Thyroid gland (tissue), 4 donors: ENCODE measurements around the gene JAG1. TPM values are rescaled to one million over a fixed set of nuclear protein-coding genes. Genes with fewer than 3 reads are reported as not detected.

Experiments used
- DNase-seq, 2 donors: peaks; one replicate each; pipeline ENCODE4 v3.0.0-alpha.2; 2019
- H3K27ac ChIP-seq, 3 donors: fragments of 200-600 bp; sonication (generic); 1 replicate in 2 of 3; 2 replicates in 1 of 3; pipeline ENCODE4 v1.5.1; 2016 to 2019; ENCODE audit warnings: mild to moderate bottlenecking in 1 of 3, moderate library complexity in 1 of 3
- H3K27me3 ChIP-seq: fragments of 200-600 bp; sonication (generic); one replicate; pipeline ENCODE4 v1.5.1; 2019
- H3K36me3 ChIP-seq, 2 donors: fragments of 200-600 bp; sonication (generic); one replicate each; pipeline ENCODE4 v1.5.1; 2016 to 2019
- H3K4me1 ChIP-seq, 2 donors: fragments of 200-600 bp; sonication (generic); one replicate each; pipeline ENCODE4 v1.5.1; 2017 to 2019
- H3K4me3 ChIP-seq, 3 donors: fragments of 200-600 bp; sonication (generic); replicated peaks in 1 of 3; 1 replicate in 2 of 3; 2 replicates in 1 of 3; pipeline ENCODE4 v1.5.1; 2016; ENCODE audit warnings: mild to moderate bottlenecking in 1 of 3
- H3K9me3 ChIP-seq: fragments of 200-600 bp; sonication (generic); one replicate; pipeline ENCODE4 v1.5.1; 2017
- POLR2A ChIP-seq, 2 donors: fragments of 450-650 bp; IDR thresholded peaks; one replicate each; pipeline ENCODE4 v1.6.1; 2017; ENCODE audit warnings: antibody characterized with exemption in 2 of 2, mild to moderate bottlenecking in 2 of 2, moderate library complexity in 1 of 2
- WGBS, 2 donors: methylation state at CpG; one replicate each; pipeline ENCODE4 v1.1.5; 2017; 5-methylcytosine and 5-hydroxymethylcytosine counted together
- intact Hi-C: fragments of 100-400 bp; cut with DNase I; formaldehyde crosslinking; loops from one replicate; pipeline ENCODE4 v1.15.1; 2023
- total RNA-seq, 4 donors: library from RNA; depleted of rRNA; stranded (reverse); fragments of >200 nt; gene quantifications; one replicate each; pipeline ENCODE4 v1.2.3, GENCODE V29; 2016
- TF ChIP-seq, protein P1 (sequence below), 6 experiments: fragments of 200-600 bp in 3 of 6; fragments of 450-650 bp in 3 of 6; sonication (generic) in 3 of 6; IDR thresholded peaks; one replicate each; pipeline ENCODE4 v1.5.1; 2016 to 2019; ENCODE audit warnings: antibody characterized with exemption in 6 of 6, mild to moderate bottlenecking in 2 of 6, inconsistent platforms in 1 of 6, moderate library complexity in 1 of 6

Gene JAG1
- total RNA-seq, 4 donors from 2014 or later: 41.2 to 67.9 (median 46.2) TPM

DNA sequence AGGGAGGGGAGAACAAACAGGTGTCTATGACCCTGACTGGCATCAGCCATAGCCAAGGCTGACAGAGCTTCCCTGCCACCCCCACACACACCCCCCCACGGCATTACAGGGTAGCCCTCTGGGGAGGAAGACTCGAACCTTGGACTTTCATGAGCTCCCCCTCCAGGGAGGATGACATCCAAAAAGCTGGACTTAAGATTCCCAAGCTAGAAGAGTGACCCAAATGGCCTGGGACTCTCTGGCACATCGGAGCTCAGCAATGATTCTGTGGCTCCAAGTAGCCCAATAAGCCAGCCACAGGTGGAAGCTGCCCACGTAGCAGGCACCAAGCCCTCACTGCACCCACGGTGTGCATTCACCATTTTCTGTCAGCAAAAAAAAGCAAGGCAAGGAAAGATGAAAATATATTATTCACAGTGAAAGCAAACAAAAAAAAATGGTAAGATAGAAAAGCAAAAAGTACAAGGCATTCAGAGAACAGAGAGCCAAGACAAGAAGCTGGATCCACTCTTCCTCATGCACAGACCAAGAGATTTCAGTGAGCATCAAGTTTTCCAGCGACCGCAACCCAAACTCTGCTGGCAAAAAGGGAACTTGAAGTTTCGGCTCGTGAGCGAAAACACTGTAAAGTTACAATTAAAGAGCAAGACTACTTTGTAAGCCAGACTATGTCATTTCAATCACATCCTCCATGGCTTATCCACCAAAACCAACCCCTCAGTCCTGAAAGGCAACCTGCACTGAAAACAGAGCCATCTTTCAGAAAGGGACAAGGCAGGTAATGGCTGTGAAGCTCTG is 10.9 kb downstream of the JAG1 start:
- peak overlapping the region in 2 of 3 donors; percentile 86 to 93 for H3K27ac ChIP-seq
- 79 to 82% methylated on average over 10 of the region's 10 CpGs for WGBS, 2 donors
- no peak for TF ChIP-seq POLR2A (IDR thresholded peaks at IDR 0.05)
- TF ChIP-seq, protein P1, sequence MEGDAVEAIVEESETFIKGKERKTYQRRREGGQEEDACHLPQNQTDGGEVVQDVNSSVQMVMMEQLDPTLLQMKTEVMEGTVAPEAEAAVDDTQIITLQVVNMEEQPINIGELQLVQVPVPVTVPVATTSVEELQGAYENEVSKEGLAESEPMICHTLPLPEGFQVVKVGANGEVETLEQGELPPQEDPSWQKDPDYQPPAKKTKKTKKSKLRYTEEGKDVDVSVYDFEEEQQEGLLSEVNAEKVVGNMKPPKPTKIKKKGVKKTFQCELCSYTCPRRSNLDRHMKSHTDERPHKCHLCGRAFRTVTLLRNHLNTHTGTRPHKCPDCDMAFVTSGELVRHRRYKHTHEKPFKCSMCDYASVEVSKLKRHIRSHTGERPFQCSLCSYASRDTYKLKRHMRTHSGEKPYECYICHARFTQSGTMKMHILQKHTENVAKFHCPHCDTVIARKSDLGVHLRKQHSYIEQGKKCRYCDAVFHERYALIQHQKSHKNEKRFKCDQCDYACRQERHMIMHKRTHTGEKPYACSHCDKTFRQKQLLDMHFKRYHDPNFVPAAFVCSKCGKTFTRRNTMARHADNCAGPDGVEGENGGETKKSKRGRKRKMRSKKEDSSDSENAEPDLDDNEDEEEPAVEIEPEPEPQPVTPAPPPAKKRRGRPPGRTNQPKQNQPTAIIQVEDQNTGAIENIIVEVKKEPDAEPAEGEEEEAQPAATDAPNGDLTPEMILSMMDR (IDR thresholded peaks at IDR 0.05): no peak
- intact Hi-C loops: no loop called here
- peaks cover 62 to 98% of the 10 kb centered on the region in 2 donors for H3K4me1 ChIP-seq
- H3K27me3 ChIP-seq: no peaks in the 10 kb centered on the region
- no peak for DNase-seq
- H3K9me3 ChIP-seq: no peaks in the 10 kb centered on the region
- no peak overlapping the region for H3K4me3 ChIP-seq
- peaks cover 3 to 12% of the 10 kb centered on the region in 2 donors for H3K36me3 ChIP-seq

DNA sequence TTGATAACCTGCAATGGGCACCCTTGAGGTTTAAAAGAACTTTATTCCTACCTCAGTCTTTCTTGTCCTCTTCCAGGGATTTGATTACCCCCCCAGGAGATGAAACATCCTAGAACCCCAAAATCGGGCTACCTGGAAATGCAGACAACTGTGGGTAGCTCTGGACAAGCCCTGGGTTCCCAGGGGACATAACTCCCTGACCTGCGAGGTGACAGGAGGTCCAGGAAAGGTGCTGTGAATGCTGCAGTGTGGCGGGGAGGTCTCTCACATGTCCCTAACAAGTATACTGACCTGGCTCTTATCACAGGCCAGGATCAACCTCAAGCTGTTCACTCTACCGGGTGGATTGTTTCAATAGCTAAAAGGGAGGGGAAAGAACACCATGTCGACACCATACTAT is 11.6 kb downstream of the JAG1 start:
- Histone ChIP-seq H3K4me3 (no peak overlapping the region), H3K4me1 (peaks cover 63 to 98% of the 10 kb centered on the region in 2 donors), H3K9me3 (no peaks in the 10 kb centered on the region), H3K27ac (peak overlapping the region in 2 of 3 donors; percentile 86 to 93), H3K27me3 (no peaks in the 10 kb centered on the region), H3K36me3 (peaks cover 3 to 12% of the 10 kb centered on the region in 2 donors)
- 68 to 76% methylated on average over 5 of the region's 5 CpGs for WGBS, 2 donors
- TF ChIP-seq, protein P1 (IDR thresholded peaks at IDR 0.05): no peak
- TF ChIP-seq POLR2A (IDR thresholded peaks at IDR 0.05): no peak
- intact Hi-C loops: no loop called here
- DNase-seq: no peak

DNA sequence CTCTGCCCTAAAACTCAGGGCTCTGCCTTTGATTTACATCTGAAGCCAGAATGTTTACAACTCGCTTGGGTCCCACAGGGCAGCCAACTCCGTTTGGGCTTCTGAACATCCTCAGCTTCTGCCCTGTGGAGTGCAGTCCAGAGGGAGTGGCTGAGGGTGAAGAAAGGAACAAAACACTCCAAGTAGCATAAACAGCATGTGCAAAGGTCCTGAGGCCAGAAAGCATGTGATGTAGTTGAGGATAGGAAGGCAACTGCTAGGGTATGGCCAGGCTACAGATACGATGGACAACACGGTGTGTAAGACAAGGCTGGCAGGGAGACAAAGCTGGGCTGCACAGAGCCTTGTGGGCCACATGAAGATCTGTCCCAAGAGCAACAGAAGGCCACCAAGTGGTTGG is 12.5 kb downstream of the JAG1 start:
- H3K36me3 ChIP-seq: peaks cover 3 to 12% of the 10 kb centered on the region in 2 donors
- no peak overlapping the region for H3K4me3 ChIP-seq
- H3K27me3 ChIP-seq: no peaks in the 10 kb centered on the region
- no peak for DNase-seq
- peaks cover 58 to 98% of the 10 kb centered on the region in 2 donors for H3K4me1 ChIP-seq
- intact Hi-C loops: no loop called here
- no peaks in the 10 kb centered on the region for H3K9me3 ChIP-seq
- no peak for TF ChIP-seq POLR2A (IDR thresholded peaks at IDR 0.05)
- TF ChIP-seq, protein P1 (IDR thresholded peaks at IDR 0.05): no peak
- WGBS, 2 donors: 80 to 93% methylated on average over 4 of the region's 4 CpGs
- H3K27ac ChIP-seq: peak overlapping the region; percentile 36 to 93 (median 86)

DNA sequence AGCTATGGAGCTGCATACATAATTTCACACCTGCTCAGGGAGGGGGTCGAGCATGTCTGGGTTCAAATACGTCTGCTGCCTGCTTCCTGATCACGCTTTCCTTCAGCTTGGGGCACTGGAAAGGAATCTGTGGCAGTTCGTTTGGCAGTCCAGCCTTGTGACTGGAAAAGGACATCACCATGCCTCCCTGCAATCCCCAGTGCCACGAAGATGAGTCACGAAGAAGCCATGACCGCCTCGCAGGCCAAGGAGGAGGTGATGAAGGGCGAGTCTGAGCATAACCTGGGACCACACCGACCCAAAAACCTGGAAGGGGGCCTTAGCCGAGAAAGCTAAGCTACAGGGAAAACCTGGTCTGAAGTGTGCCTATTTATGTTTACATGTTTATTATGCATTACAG is 13.1 kb downstream of the JAG1 start:
- Histone ChIP-seq H3K27me3 (no peaks in the 10 kb centered on the region), H3K36me3 (peaks cover 3 to 12% of the 10 kb centered on the region in 2 donors), H3K9me3 (no peaks in the 10 kb centered on the region), H3K4me3 (no peak overlapping the region), H3K4me1 (peaks cover 53 to 96% of the 10 kb centered on the region in 2 donors), H3K27ac (peak overlapping the region; percentile 36 to 93 (median 86))
- peak in 1 of 2 donors; percentile 28 for DNase-seq
- intact Hi-C loops: no loop called here
- TF ChIP-seq, protein P1 (IDR thresholded peaks at IDR 0.05): no peak
- TF ChIP-seq POLR2A (IDR thresholded peaks at IDR 0.05): no peak
- WGBS, 2 donors: 71 to 73% methylated on average over 11 of the region's 11 CpGs
